ENCODE measurements around the gene ERMN. TPM values are rescaled to one million over a fixed set of nuclear protein-coding genes. Genes with fewer than 3 reads are reported as not detected.
"Not testable (repeated sequence)": the region's sequence is repeated elsewhere in the genome, so short reads cannot be mapped to it uniquely, and the experiment has no call there.

The ERMN gene
- total RNA-seq, 4 donors from 2014 or later, result 0.49 TPM; not detected in 3

- 94 to 96% methylated on average over 1 of the region's 1 CpG for whole genome bisulfite sequencing, 2 donors
- Histone ChIP-seq H3K9me3 (no peaks in the 10 kb centered on the region), H3K4me3 (replicated peaks in 1 of 3) (no peak overlapping the region), H3K27ac (no peak overlapping the region), H3K27me3 (no peaks in the 10 kb centered on the region), H3K36me3 (no peaks in the 10 kb centered on the region), H3K4me1 (no peaks in the 10 kb centered on the region)
- intact Hi-C loops (cut with DNase I), result no loop called here
- TF ChIP-seq POLR2A (IDR thresholded peaks at IDR 0.05) (no peak), CTCF (IDR thresholded peaks at IDR 0.05) (no peak)
- no peak for DNase-seq
Observed at GRCh38 chr2:157287160-157287559, 38.5 kb downstream of the ERMN start.

- H3K27me3 ChIP-seq, result no peaks in the 10 kb centered on the region
- no peak for DNase-seq
- no peaks in the 10 kb centered on the region for H3K36me3 ChIP-seq
- H3K4me1 ChIP-seq, result no peaks in the 10 kb centered on the region
- no peak overlapping the region for H3K4me3 ChIP-seq (replicated peaks in 1 of 3)
- H3K9me3 ChIP-seq, result no peaks in the 10 kb centered on the region
- 82 to 92% methylated on average over 2 of the region's 2 CpGs for WGBS, 2 donors
- no peak overlapping the region for H3K27ac ChIP-seq
- TF ChIP-seq CTCF (IDR thresholded peaks at IDR 0.05), result no peak
- TF ChIP-seq POLR2A (IDR thresholded peaks at IDR 0.05), result no peak
- intact Hi-C loops (cut with DNase I), result no loop called here
Observed at GRCh38 chr2:157283468-157283867, 42.2 kb downstream of the ERMN start.

GRCh38 chr2:157281316-157281715 lies 44.3 kb downstream of the ERMN start:
- TF ChIP-seq POLR2A (IDR thresholded peaks at IDR 0.05), result no peak
- no peak for TF ChIP-seq CTCF (IDR thresholded peaks at IDR 0.05)
- no peak for DNase-seq
- WGBS, 2 donors, result 92 to 97% methylated on average over 6 of the region's 6 CpGs
- no peak overlapping the region for H3K27ac ChIP-seq
- H3K9me3 ChIP-seq, result no peaks in the 10 kb centered on the region
- no peaks in the 10 kb centered on the region for H3K36me3 ChIP-seq
- intact Hi-C loops (cut with DNase I), result no loop called here
- H3K4me1 ChIP-seq, result no peaks in the 10 kb centered on the region
- no peaks in the 10 kb centered on the region for H3K27me3 ChIP-seq
- no peak overlapping the region for H3K4me3 ChIP-seq (replicated peaks in 1 of 3)

- H3K27ac ChIP-seq; H3K4me3 ChIP-seq (replicated peaks in 1 of 3); H3K36me3 ChIP-seq; H3K27me3 ChIP-seq; H3K4me1 ChIP-seq; DNase-seq; intact Hi-C loops (cut with DNase I); H3K9me3 ChIP-seq: not testable (repeated sequence)
- 86 to 96% methylated on average over 4 to 5 of the region's 7 CpGs for WGBS, 2 donors
Observed at GRCh38 chr2:157279311-157279710, 46.3 kb downstream of the ERMN start.

- Histone ChIP-seq H3K4me1 (no peaks in the 10 kb centered on the region), H3K9me3 (no peaks in the 10 kb centered on the region), H3K36me3 (no peaks in the 10 kb centered on the region), H3K27me3 (no peaks in the 10 kb centered on the region), H3K4me3 (replicated peaks in 1 of 3) (no peak overlapping the region), H3K27ac (no peak overlapping the region)
- WGBS, 2 donors, result 97 to 98% methylated on average over 1 of the region's 1 CpG
- no peak for TF ChIP-seq POLR2A (IDR thresholded peaks at IDR 0.05)
- no peak for TF ChIP-seq CTCF (IDR thresholded peaks at IDR 0.05)
- no peak for DNase-seq
- intact Hi-C loops (cut with DNase I), result no loop called here
Observed at GRCh38 chr2:157271590-157272203, 53.9 kb downstream of the ERMN start.

- Histone ChIP-seq H3K27me3 (no peaks in the 10 kb centered on the region), H3K27ac (no peak overlapping the region), H3K4me3 (replicated peaks in 1 of 3) (no peak overlapping the region), H3K36me3 (no peaks in the 10 kb centered on the region), H3K4me1 (no peaks in the 10 kb centered on the region), H3K9me3 (no peaks in the 10 kb centered on the region)
- DNase-seq, result no peak
- no peak for TF ChIP-seq CTCF (IDR thresholded peaks at IDR 0.05)
- TF ChIP-seq POLR2A (IDR thresholded peaks at IDR 0.05), result no peak
- intact Hi-C loops (cut with DNase I), result no loop called here
- 84 to 93% methylated on average over 2 of the region's 2 CpGs for WGBS, 2 donors
Observed at GRCh38 chr2:157269922-157270321, 55.7 kb downstream of the ERMN start.

Data from thyroid gland (tissue), 4 donors.